Urinary bladder (tissue), 4 donors: ENCODE data around the gene TLK2. TPM values are rescaled to one million over a fixed set of nuclear protein-coding genes. Genes with fewer than 3 reads are reported as not detected.
A peak's percentile ranks its signal among the peaks of the same experiment; 100 is the strongest.
"Not testable (repeated sequence)": the region's sequence is repeated elsewhere in the genome, so short reads cannot be mapped to it uniquely, and the experiment has no call there.

ENCODE experiments used
- DNase-seq: peaks from one replicate; pipeline ENCODE4 v3.0.0-alpha.2; 2015; ENCODE audit errors: extremely low spot score
- H3K27ac ChIP-seq: one replicate; pipeline ENCODE4 v1.5.1; 2013; ENCODE audit warnings: low read depth, mild to moderate bottlenecking, moderate library complexity
- H3K36me3 ChIP-seq: one replicate; pipeline ENCODE4 v1.6.1; 2013; ENCODE audit warnings: mild to moderate bottlenecking, moderate library complexity; ENCODE audit not compliant: insufficient read depth
- H3K4me1 ChIP-seq: one replicate; pipeline ENCODE4 v1.6.1; 2013; ENCODE audit warnings: mild to moderate bottlenecking, moderate library complexity; ENCODE audit not compliant: insufficient read depth
- H3K4me3 ChIP-seq: one replicate; pipeline ENCODE4 v1.5.1; 2013; ENCODE audit warnings: low read depth, low read length
- WGBS: extraction: QIAGEN DNeasy Blood & Tissue Kit; methylation state at CpG from one replicate; pipeline ENCODE4 v1.1.7; 2013; 5-methylcytosine and 5-hydroxymethylcytosine counted together
- polyA plus RNA-seq: library from polyadenylated mRNA; stranded (reverse); fragments of 200-250 nt; gene quantifications from one replicate; pipeline ENCODE4 v1.2.3, GENCODE V29; 2013
- total RNA-seq: library from RNA; depleted of rRNA; stranded (reverse); fragments of >200 nt; gene quantifications from one replicate; pipeline ENCODE4 v1.2.3, GENCODE V29; 2014
- donor health status: healthy with polysubstance abuse.
- donor health status: healthy.

Gene TLK2
- total and polyA plus RNA-seq, 2 donors = 20.1 to 87.3 TPM

DNA sequence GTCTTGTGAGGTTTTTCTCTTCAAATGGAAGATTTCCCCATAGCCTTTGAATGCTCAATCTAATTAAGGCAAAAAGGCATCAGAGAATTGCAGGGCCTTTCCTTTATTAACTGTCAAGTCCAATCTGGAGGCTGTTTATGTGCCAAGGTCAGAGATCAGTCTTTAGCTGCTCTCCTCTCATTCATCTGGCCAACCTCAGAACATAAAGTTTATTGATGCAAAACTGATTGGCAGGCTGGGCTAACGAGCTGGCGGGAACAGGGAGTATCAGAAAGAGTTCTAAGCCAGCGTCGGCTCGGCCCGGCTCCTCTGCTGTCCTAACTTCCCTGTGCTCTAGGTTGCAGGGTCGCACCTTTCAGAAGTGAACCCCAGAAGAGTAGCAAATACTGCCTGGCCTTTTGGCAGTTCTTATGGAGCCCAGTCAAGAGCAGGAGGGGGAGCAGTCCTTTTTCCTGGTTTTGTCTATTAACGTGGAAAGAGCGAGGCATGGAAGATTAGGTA is 7.2 kb upstream of the TLK2 start:
- not testable (repeated sequence) for H3K4me3 ChIP-seq, H3K4me1 ChIP-seq, H3K36me3 ChIP-seq, H3K27ac ChIP-seq, DNase-seq
- 53% methylated on average over 9 of the region's 9 CpGs for WGBS

DNA sequence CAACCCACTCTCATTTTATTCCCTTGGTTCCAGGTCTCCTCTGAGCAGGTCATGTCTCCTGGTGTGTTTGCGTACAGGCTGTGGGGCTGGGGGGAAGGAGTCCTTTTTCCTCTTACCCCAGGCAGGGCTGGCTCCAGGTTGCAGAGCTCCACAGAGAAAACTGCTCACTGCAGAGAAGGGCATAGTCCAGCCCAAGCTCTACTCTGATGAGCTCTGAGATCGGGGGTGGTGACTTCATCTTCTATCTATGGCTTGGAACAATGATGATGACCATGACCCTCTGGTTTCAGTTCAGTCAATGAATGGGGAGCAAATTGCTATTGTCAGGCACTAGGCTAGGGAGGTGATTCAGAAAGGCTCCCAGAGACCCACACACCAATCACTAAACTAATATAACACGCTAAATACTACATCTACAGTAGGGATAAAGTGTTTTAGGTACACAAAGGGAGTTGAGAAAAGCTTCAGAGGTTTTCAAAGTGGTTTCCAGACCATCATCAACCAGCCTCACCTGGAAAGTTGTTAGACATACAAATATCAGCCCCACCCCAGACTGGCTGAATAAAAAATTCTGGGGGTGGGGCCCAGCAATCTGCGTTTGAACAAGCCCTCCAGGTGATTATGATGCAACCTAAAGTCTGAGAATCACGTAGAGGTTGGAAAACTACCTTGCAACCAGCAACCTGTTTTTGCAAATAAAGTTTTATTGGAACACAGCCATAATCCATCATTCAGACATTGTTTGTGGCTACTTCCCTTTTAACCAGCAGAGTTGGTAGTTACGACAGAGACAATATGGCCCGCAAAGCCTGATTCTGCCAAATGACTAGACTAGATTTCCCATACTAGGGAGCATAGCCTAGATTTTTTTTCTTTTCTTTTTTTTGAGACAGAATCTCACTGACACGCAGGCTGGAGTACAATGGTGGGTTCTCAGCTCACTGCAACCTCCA is 5.3 kb upstream of the TLK2 start:
- 84% methylated on average over 8 of the region's 8 CpGs for WGBS
- H3K4me3 ChIP-seq, H3K4me1 ChIP-seq, H3K27ac ChIP-seq, H3K36me3 ChIP-seq, DNase-seq: not testable (repeated sequence)

DNA sequence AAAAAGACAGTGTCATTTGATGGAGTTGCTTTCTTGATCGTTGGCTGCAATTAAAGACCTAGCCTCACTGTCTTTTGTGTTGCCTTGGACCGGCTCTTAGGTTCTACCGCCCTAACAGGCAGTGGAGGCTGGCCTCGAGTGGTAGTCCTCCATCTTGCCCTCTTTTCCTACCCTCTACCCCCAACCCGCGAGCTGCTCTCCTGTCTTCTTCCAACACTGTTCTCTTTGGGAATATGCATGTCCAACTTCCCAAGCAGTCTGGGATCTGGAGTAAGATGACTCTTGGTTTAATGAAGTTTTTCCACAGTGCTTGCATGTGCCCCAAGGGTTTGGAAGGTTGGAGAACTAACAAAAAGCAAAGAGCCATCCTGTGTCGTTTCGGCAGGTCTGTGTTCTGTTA is 1.5 kb upstream of the TLK2 start:
- not testable (repeated sequence) for H3K27ac ChIP-seq, DNase-seq, H3K4me3 ChIP-seq, H3K4me1 ChIP-seq, H3K36me3 ChIP-seq
- WGBS = 88% methylated on average over 8 of the region's 8 CpGs

DNA sequence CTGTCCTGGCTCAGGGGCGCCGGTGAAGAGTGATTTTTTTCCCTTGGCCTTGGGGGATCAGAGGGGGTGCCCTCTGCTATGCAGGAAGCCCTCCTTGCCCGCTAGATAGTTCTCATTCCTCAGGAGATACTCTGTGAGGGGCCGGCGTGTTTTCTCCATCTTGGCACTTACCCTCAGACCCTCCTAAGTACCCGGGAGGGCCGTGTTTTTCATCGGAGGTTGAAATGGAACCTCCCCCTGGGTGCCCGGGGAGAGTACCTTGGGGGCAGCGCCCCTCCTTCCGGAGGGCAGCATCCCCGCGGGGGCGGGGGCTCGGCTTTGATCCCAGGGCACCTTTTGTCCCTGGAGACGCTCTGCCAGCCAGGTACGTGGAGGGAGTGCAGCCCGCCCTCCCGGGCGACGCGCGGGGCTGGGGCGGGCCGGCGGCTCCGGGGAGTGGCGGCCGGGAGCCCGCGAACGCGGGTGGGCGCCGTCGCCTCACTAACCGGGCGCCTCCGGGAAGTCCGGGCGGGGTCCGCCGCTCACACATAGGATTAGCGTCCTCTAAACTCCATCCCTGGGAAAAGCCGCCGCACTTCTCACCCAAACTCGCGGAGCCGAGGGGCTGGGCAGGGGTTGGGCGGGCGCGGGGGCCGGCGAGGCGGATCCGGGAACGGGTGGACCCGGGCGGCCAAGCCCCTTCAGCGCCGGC is 762 bp upstream of the TLK2 start:
- peak overlapping the region; percentile 87 for H3K27ac ChIP-seq
- DNase-seq, H3K4me1 ChIP-seq, H3K36me3 ChIP-seq: not testable (repeated sequence)
- WGBS = under 1% methylated on average over 61 of the region's 61 CpGs
- H3K4me3 ChIP-seq = peak overlapping the region; percentile 65

- not testable (repeated sequence) for H3K4me1 ChIP-seq, DNase-seq, H3K36me3 ChIP-seq
- peak overlapping the region; percentile 96 for H3K27ac ChIP-seq
- peak overlapping the region; percentile 71 for H3K4me3 ChIP-seq
- WGBS = under 1% methylated on average over 81 of the region's 84 CpGs
These were observed 434 bp downstream of the TLK2 start for GRCh38 chr17:62478880-62479638.

DNA sequence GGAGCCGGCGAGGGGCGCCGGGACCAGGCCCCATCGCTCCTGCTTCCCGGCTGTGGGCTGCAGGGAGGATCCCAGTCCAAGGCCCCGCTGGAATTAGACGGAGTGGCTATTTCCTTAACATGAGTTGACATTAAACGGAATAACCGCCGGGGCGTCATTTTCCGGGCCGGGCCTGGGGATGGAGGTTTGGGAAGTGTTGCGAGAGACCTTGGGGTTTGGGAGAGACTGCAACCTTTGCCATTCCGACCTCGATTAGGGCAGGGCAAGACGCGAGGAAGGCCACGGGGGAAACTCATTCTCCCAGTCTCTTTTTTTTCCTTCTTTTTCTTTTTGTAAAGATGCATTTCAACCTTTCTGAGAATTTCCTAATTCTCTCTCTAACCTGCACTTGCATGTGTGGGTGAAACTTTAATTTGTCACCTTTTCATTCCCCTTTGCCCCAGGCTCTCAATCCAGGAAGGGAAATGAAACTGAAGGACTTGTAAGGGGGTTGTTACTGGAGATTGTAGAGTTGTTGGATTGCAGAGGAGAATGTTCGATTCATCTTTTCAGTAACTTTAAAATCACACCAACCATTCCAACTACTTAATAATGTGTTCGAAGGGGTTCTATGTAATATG is 1.1 kb downstream of the TLK2 start:
- not testable (repeated sequence) for H3K36me3 ChIP-seq, DNase-seq, H3K4me1 ChIP-seq
- 2% methylated on average over 17 of the region's 22 CpGs for WGBS
- Histone ChIP-seq H3K27ac (peak overlapping the region; percentile 96), H3K4me3 (peak overlapping the region; percentile 71)

GRCh38 chr17:62482553-62482952 is 3.9 kb downstream of the TLK2 start:
- not testable (repeated sequence) for H3K27ac ChIP-seq, H3K36me3 ChIP-seq, H3K4me3 ChIP-seq, DNase-seq, H3K4me1 ChIP-seq
- WGBS = 82% methylated on average over 3 of the region's 3 CpGs

- not testable (repeated sequence) for H3K4me1 ChIP-seq, H3K27ac ChIP-seq, DNase-seq, H3K4me3 ChIP-seq, H3K36me3 ChIP-seq
- 92% methylated on average over 1 of the region's 1 CpG for WGBS
These were observed 12.4 kb downstream of the TLK2 start for GRCh38 chr17:62490990-62491389.

DNA sequence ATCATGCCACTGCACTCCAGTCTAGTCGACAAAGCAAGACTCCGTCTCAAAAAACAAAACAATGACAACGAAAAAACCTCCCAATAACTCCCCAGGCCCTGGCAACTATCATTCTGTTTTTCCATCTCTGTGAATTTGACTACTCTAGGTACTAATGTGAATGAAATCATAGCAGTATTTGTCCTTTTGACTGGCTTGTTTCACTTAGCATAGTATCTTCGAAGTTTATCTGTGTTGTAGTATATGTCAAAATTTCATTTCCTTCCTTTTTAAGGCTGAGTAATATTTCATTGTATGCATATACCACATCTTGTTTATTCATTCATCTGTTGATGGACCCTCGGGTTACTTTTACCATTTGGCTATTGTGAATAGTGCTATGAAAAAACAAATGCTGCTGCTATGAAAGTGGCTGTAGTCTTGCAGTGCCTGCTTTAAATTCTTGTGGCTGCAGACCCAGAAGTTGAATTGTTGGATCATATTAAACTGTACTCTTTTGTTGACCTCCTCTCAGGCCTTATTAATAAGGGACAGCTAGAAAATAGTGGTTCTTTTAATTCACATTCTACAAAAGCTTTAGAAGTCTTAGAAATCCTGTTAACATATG is 14.5 kb downstream of the TLK2 start:
- not testable (repeated sequence) for H3K4me1 ChIP-seq, H3K4me3 ChIP-seq, H3K27ac ChIP-seq, H3K36me3 ChIP-seq, DNase-seq
- WGBS = 87% methylated on average over 5 of the region's 5 CpGs

DNA sequence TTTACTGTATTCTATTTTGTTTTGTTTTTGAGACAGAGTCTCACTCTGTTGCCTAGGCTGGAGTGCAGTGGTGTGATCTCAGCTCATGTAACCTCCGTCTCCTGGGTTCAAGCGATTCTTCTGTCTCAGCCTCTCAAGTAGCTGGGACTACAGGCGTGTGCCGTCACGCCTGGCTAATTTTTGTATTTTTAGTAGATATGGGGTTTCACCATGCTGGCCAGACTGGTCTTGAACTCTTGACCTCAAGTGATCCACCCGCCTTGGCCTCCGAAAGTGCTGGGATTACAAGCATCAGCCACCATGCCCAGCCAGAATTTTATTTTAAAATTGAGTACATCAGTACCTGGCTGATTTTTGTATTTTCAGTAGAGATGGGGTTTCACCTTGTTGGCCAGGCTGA is 15.4 kb downstream of the TLK2 start:
- not testable (repeated sequence) for H3K4me3 ChIP-seq, H3K27ac ChIP-seq, H3K4me1 ChIP-seq, DNase-seq, H3K36me3 ChIP-seq
- WGBS = 95% methylated on average over 7 of the region's 7 CpGs

DNA sequence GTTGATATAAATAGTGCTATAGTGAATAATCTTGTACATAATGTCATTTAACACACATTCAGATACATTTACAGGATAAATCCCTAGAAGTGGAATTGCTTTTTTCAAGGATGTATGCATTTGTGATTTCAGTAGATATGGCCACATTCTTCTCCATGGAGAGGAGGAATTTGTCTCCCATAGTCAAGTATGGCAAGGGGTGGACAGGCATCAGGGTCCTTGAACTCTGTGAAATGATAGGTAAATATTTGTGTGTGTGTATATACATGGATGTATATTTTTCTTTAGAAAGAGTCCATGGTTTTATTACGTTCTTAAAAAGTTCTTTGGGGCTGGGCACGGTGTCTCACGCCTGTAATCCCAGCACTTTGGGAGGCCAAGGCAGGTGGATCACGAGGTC is 17.7 kb downstream of the TLK2 start:
- not testable (repeated sequence) for H3K36me3 ChIP-seq, H3K4me1 ChIP-seq, DNase-seq, H3K27ac ChIP-seq, H3K4me3 ChIP-seq
- WGBS = 98% methylated on average over 4 of the region's 4 CpGs

DNA sequence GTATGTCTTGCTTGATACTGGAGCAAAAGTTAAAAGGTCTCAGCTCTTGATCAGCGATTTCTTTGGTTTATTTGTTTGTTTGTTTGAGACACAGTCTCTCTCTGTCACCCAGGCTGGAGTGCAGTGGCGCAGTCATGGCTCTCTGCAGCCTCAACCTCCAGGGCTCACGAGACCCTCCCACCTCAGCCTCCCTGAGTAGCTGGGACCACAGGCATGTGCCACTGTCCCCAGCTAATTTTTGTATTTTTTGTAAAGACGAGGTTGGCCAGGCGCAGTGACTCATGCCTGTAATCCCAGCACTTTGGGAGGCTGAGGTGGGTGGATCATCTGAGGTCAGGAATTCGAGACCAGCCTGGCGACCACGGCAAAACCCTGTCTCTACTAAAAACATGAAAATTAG is 20.2 kb downstream of the TLK2 start:
- H3K4me3 ChIP-seq, DNase-seq: not testable (repeated sequence)
- WGBS = 91% methylated on average over 8 of the region's 8 CpGs

GRCh38 chr17:62500463-62500862 is 21.8 kb downstream of the TLK2 start:
- H3K4me1 ChIP-seq, H3K4me3 ChIP-seq, H3K36me3 ChIP-seq, H3K27ac ChIP-seq, DNase-seq: not testable (repeated sequence)
- WGBS = 89% methylated on average over 1 of the region's 1 CpG

More for the DNA sequence above, 20.2 kb downstream of the TLK2 start:
- H3K4me1 ChIP-seq, H3K27ac ChIP-seq, H3K36me3 ChIP-seq: not testable (repeated sequence)
